ENCODE measurements around the gene ADARB2.
"Not testable (repeated sequence)": the region's sequence is repeated elsewhere in the genome, so short reads cannot be mapped to it uniquely, and the experiment has no call there.

Gene ADARB2

DNA sequence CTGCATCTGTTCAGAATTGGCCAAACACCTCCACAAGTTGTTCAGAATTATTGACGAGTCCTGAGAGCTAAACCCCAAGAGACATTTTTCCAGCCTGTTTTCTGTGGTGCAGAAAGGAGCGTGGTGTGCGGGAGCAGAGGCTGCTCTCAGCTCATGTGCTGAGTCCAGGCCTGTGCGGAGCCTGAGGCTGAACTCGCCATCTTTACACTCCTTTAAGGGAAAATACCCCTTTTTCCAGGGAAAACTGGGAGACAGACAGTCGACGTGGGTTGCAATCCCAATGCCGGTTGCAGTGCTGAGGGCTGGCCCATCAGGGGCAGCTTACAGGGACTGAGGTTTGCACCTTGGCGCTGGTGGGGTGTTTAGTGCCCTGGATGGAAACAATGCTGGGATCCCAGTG is 112.2 kb downstream of the ADARB2 start:
- intact Hi-C loops (cut with DNase I), result no loop called here
- no peak for DNase-seq

DNA sequence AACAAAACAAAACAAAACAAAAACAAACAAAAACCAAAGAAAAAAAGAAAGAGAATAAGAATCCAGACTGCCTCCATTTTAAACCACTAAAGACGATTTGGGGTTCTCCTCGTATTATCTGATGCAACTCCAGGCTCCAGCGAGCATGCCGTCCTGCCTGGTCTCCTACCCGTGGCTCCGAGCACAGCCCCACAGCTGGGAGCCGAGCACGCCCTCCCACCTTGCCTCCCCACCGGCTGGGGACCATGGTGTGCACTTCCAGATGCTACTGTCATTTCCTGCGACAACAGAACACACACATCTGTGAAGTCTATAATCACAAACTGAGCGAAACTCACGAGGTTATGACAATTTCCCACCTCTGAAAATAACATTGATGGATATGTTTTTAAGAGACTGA is 113.1 kb downstream of the ADARB2 start:
- intact Hi-C loops (cut with DNase I), result no loop called here
- no peak for DNase-seq

DNA sequence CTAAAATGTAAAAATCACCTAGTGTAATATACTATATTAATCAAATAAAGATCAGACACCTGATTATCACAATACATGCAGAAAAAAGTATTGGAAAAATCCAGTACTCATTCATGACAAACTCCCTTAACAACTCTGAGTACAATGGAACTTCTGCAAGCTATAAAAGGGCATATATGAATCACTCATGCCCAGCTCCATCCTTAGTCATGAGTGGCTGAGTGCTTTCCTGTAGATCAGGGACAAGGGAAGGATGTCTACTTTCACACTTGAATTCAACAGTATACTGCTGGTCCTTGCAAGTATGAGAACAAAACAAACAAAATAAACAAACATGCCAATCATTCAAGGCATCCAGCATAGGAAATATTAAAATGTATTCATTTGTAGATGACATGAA is 116.5 kb downstream of the ADARB2 start:
- intact Hi-C loops (cut with DNase I), result no loop called here
- no peak for DNase-seq

DNA sequence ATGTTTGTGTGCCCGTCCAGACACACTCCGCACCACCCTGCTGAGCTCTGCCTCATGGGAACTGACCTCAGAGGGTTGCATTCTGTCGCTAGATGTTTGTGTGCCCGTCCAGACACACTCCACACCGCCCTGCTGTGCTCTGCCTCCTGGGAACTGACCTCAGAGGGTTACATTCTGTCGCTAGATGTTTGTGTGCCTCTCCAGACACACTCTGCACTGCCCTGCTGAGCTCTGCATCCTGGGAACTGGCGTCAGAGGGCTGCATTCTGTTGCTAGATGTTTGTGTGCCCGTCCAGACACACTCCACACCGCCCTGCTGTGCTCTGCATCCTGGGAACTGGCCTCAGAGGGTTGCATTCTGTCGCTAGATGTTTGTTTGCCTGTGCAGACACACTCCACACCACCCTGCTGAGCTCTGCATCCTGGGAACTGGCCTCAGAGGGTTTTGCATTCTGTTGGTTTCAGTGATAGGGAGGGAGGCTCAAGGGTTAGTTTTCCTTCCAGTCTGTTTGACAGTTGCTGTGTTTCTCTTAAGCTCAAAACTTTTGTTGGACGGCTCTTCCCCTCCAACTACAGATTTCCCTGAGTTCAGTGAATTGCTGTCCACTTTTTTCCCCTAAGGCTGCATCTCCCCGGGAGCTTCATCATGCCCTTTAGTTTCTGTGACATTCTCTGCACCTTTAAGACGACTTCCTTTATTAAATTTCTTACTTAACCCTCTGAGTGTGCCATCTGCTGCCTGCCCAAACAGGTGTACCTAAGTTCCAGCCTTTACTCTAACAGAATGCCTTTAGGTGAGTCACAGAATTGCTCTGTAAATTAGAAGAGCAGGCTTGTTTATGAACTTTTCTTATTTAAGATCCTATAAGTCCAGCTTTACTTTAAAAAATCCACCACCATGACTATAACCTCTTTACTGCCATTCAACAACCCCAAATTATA is 119.7 kb downstream of the ADARB2 start:
- intact Hi-C loops (cut with DNase I); DNase-seq: not testable (repeated sequence)

DNA sequence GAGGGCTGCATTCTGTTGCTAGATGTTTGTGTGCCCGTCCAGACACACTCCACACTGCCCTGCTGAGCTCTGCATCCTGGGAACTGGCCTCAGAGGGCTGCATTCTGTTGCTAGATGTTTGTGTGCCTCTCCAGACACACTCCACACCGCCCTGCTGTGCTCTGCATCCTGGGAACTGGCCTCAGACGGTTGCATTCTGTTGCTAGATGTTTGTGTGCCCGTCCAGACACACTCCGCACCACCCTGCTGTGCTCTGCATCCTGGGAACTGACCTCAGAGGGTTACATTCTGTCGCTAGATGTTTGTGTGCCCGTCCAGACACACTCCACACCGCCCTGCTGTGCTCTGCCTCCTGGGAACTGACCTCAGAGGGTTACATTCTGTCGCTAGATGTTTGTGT is 120.6 kb downstream of the ADARB2 start:
- intact Hi-C loops (cut with DNase I); DNase-seq: not testable (repeated sequence)

DNA sequence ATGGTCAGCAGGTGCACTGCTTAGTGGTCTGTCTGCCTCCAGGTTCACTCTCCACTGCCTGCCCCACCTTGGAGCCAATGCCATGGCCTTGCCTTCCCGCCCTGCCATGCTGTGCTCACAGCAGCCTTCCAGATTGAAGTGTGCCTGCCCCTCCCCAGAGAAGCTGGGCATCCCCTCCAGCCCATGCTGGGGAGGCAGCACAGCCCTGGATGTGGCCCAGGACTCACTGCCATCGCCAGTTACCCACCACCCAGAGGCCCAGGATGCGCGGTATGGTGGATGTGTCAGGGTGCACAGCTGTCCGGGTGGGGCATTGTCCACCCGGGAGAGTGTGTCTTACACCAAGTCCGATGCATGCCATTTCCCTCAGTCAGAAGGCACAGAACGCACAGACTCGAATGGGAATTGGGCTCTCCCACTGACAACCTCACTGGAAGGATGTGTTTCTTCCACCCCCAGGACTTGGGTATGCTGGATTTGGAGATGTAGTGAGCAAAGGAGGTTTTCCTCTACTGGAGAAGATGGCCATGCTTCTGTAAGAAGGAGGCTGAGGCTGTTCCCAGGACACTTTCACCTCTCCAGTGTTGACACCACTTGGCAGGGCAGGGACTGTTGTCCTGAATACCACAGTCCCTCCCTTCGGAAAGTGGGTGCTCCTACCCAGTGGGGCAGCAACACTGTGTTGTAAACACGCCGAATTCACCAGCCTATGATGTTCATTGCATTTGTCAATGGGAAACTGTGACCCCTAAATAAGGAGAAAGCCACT is 122.0 kb downstream of the ADARB2 start:
- intact Hi-C loops (cut with DNase I), result no loop called here
- DNase-seq, result no peak

DNA sequence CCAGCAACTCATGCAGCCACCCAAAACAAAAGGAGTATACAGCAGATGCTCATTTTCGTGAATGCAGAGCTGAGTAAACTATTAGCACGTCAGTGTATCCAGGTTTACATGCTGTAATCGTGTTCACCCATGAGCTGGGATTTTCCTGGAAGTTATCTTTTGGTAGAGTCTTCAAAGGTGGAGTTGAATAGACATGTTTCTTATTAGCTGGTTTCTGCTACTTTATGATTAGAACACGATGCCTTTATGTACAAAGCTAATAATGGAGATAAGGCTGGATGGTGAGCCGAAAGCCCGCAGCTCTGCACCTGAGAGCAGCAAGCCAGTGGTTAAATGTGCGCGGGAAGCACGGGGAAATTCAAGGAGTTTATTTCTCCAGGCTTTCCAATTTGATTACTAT is 123.8 kb downstream of the ADARB2 start:
- no peak for DNase-seq
- intact Hi-C loops (cut with DNase I), result no loop called here

DNA sequence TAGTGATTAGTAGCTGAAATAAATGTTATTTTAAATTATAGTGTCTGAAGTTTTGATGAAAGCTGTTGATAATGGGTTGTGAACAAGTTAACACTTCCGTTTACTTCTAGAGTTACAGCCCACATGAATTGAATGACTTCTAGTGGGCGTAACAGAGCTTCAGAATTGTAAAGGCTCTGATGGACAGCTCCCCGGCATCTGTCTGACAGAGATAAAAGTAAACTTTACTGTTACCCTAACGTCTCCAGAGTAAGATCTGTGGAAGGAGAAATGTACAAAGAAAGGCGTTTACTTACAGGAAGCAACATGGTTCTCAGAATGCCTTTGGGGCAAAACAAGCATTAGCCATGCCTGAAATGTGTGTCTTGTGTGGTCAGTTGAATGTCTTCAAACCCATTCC is 124.4 kb downstream of the ADARB2 start:
- DNase-seq, result no peak
- intact Hi-C loops (cut with DNase I), result no loop called here

DNA sequence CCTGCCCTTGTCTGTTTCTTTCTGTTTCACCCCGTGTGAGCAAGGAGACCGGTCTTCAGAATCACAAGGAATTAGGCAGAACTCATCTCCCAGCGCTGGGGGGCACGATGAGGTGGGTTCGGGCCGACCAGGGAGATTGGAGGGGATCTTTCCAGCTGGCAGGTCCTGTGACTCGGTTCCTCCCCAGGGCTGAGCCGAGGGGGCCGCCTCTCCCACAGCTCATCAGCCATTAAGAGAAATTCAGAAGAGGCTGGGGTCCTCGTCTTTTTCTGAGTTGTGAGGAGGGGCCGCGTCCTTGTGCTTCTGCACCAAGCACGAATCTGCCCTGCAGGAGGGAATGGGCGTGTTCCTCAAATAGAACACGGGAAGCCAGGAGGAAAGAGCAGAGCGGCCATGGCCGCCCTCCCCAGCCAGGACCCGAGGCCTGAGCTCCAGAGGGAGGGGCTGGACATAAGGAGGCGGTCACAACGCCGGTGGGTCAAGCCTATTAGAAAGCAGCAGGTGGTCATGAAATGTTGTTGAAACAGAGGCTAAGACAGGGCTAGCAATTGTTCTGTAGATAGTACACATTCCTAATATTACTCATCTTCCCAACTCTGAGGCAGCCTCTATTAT is 125.3 kb downstream of the ADARB2 start:
- intact Hi-C loops (cut with DNase I), result no loop called here
- DNase-seq, result no peak

DNA sequence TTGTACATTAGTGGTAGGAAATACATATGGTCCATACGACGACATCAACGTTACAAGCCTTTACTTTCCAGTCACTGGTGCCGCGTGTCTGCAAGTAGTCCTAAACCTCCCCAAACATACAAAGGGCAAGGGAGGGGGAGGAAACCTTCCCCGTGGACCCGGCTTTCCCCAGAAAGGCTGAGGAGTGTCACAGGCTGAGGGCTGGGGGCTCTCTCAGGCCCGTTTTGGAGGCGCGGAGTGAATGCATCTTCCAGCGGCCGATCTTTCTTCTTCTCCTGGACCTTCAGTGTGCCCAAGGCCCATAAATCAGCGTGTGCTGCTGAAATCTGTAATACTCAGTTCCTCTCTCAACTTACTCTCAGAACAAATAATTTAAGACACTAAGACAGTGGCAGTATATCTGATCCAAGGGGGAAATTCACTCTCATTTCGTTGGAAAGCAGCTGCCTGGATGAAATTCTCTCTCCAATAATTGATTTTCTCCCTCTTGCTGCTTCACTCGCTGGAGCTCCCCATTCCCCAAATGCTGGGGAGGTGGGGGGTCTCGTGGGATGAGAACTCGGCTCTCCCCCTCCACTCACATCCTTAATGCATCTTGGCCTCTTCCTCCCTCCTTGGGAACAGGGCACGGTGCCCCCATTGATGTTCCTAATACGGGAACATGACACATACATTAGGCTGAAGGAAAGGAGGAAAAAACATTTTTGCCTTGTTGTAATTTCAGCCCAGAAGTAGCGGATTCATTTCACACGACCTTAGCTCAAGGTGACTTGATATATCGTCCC is 126.1 kb downstream of the ADARB2 start:
- no peak for DNase-seq
- intact Hi-C loops (cut with DNase I), result no loop called here

DNA sequence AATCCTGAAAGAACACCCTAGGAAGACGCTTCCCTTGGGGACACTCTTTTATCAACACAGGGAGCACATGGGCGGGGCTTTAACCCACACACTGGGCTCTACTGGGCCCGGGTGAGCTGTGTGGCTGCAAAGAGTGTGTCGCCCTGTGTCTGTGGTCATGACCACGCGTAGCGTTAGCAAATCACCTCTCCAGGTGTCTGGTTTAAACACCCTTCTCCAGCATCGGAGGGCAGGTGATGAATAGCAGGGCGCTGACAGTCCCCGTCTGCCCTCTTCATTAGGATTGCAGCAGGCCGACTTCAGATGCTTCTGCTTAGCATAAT is 127.7 kb downstream of the ADARB2 start:
- no peak for DNase-seq
- intact Hi-C loops (cut with DNase I), result no loop called here

DNA sequence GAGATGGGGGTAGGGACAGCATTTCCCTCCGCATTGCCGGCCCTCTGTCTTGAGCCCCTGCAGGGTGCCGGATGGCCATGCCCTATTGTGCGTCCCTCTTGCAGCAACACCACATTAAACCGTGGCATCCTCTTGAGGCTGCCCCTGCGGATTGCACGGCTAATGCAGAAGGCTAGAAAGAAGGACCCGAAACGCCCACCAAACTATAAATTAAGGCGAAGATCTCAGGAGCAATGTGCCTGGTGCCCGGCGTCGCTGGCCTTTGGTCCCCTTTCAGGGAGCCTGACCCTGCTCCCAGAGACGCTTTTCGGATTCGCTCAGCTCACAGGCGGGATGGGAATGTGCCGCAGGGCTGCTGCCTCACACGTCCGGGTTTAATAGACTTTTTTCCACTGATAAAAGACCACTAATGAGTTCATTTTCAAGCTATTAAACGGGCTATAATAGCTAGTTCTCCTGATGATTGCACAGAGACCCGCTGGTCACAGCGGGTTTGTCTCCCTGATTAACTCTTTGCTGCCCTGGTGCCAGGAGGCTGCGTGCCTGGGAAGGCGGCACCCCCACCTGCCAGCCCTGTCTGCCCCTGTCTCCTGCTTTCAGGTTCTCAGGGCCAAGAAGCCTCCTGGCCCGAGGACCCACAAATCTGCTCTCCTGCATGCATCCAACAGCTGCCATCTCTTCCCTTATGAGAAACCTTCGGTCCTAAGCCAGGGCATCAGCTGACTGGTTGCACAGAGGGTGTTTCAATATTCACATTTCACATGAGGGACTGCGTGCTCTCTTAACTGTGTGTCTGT is 128.3 kb downstream of the ADARB2 start:
- no peak for DNase-seq
- intact Hi-C loops (cut with DNase I), result no loop called here

DNA sequence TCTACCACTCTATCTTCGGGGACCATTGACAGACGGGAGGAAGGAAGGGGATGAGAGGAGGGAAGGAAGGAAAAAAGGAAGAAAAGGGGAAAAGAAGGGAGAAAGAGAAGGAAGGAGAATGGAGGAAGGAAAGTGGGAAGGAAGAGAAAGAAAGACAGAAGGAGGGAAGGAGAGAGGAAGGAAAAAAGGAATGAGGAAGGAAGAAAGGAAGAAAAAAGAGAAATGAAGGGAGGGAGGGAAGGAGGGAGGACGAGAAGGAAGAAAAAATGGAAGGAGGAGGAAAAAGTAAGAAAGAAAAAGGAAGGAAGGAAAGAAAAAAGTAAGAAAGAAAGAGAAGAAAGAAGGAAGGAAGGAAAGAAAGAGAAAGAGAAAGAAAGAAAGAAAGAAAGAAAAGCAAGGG is 128.9 kb downstream of the ADARB2 start:
- no peak for DNase-seq
- intact Hi-C loops (cut with DNase I), result no loop called here

DNA sequence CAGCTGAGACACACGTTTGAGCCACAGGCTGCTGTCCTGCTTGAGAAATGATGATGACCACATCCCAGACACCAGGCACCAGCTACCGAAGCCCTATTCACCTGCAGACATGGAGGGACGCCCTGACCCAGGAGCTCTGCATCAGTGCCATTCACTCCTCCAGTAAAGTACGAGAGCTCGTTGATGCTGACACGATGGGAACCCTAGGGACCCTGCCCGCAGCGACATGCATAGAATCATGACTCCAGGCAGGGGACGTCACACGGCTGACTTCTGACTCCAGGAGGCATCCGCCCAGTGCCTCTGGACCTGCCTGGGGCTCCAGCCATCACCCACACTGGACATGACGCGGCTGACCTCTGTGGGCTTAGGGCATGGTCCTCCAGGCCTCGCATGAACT is 129.9 kb downstream of the ADARB2 start:
- no peak for DNase-seq
- intact Hi-C loops (cut with DNase I), result no loop called here

DNA sequence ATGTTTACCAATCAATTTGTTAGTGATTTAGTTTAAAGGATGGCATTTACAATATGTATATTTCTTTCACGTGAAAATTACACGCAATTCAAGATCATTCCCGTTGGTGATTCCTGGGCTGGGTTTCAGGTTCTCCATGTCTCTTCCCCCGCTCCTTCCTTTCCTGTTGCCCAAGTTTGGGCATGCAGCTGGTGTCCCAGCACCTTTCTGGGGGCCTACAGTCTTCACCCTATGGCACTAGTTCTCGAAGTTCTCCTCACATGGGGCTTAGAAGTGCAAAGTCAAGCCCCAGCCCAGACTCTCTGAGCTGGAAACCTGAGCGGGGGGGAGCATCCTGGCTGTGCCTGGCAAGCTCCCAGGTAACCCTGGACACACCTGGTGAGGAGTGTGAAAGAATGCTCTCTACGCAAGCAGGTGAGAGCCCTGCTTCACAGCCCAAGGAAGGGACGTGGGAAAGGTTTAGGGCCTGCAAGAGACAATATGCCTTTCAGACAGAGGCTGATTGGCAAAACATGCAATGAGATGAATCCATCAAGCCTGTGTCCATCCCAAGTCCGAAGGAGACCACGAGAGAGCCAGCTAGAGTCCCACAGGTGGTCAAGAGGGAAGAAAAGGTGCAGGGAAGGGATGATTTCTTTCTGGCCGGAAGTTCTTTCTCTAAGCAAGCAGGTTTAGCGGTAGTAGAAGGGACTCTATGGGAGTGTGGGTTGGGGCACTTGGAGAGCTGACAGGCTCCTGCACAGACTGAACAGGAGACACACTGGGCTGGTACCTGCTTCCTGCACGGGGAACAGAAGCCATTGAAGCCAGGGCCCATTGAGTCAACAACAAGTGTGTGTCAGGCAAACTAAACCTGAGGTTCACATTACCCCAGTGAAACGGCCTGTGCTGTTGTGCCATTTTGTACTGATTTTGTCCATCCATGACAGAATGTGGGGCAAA is 131.1 kb downstream of the ADARB2 start:
- no peak for DNase-seq
- intact Hi-C loops (cut with DNase I), result no loop called here

DNA sequence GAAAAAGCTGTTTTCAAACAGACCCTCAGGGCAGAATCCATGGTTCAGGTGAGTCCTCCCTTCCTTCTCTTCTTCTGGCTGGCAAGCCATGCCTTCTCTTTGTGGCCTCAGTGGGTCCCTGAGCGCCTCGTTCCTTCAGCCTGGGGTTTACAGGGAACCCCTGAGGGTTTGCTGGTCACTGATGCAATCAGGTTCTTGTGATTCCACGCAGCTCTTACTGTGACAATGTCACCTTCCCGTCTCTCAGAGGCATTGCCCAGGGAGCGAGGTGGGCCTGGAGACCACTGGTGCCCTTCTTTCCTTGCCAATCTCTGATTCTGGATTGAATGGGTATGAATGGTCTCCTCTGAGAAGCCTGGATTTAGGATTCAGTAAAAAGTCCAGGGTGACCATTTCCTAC is 132.2 kb downstream of the ADARB2 start:
- no peak for DNase-seq
- intact Hi-C loops (cut with DNase I), result no loop called here

DNA sequence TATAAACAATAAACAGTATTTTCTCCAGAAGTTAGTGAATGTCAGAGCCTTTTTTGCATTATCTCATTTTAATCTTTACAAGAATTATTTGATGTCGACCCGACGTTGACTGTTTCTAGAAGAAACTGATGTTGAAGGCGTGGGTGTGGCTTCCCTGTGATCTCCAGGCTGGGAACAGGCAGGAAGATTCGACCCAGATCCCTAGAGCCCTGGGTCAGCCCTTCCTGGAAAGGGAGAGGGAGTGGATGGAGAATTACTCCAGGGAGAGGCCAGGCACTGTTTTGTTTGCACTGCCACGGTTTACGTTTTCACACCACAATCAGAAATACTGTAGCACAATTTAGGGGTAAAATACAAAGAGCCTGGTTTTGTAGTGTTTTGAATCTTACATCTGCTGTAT is 133.1 kb downstream of the ADARB2 start:
- DNase-seq, result no peak

DNA sequence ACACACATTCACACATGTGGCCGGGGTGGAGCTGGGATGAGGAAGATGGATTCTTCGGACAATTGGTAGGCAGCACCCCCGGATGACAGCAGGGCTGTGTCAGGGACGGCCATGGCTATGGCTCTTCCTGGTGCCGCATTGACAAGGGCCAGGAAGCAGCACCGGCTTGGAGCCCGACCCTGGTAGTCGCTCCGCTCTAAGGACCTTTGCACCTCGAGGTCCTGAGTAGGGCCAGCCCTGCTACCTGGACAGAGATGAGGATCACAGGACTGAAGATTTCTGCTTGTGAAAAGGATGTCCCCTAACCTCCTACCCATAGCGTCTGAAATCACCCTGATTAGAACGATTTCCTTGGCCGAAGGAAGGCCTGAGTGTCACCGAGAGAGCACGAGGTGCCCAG is 134.1 kb downstream of the ADARB2 start:
- DNase-seq, result no peak
- intact Hi-C loops (cut with DNase I), result no loop called here

More for the DNA sequence above, 133.1 kb downstream of the ADARB2 start:
- intact Hi-C loops (cut with DNase I), result no loop called here

DNA sequence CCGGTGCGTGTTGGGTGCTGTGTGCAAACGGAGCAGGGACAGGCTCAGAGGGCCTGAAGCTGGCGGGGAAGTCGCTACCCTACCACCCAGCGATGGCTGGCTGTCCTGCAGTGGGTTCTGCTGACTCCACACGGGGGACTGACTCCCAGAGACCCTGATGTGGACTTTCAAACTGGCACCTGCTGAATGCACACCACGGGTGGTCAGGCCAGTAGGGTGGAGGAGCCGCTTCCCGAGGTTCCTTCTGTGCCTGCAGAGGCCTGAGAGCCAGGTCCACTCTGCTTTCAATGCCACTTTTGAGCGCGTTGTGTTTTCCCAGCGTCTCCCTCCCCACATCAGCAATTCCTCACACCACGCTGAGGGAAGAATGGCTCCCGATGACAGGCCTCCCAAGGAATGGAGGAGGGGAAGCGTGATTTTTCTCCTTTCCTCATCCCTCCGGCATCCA is 135.3 kb downstream of the ADARB2 start:
- DNase-seq, result no peak
- intact Hi-C loops (cut with DNase I), result no loop called here

Measured in posterior cingulate gyrus (tissue), 11 donors.